T-helper 2 cell treated with Interferon-gamma antibody and Interleukin-4, amounts not matched to agents 100 ng/mL and 5 ng/mL, for 36 hours (primary cell): Measurements from ENCODE around the gene TRIM25. TPM values are rescaled to one million over a fixed set of nuclear protein-coding genes. Genes with fewer than 3 reads are reported as not detected.
"Not testable (repeated sequence)": the region's sequence is repeated elsewhere in the genome, so short reads cannot be mapped to it uniquely, and the experiment has no call there.

ENCODE experiments used
- intact Hi-C: fragments of 100-400 bp; cut with micrococcal nuclease; formaldehyde crosslinking; loops from one replicate; pipeline ENCODE4 v1.15.1; 2023
- total RNA-seq: library from RNA; stranded (reverse); gene quantifications from 2 replicates; pipeline ENCODE4 v1.2.3, GENCODE V29; 2022

The TRIM25 gene
- 109 and 111 TPM in 2 replicates for total RNA-seq

GRCh38 chr17:56913867-56914580, at the start of gene TRIM25:
Gene TRIM25 (minus strand): TSS chr17:56914049. CDS start chr17:56913988, 61 bp downstream.
- intact Hi-C loops = loop anchor here (1.0 to 5.0 kb wide), 3 partner anchors 63 to 171 kb away; partner anchors contain the start of genes AKAP1, C17orf67 and SCPEP1

- intact Hi-C loops = loop anchor here (1.0 to 2.0 kb wide), 2 partner anchors 18 to 128 kb away; partner anchors contain the start of genes C17orf67 and SCPEP1
Observed at GRCh38 chr17:56960596-56961538, 47.0 kb upstream of the TRIM25 start, which contains the start of gene COIL. Gene COIL (minus strand): TSS chr17:56961050. CDS start chr17:56961019, 31 bp downstream.

GRCh38 chr17:56956992-56957391, 43.1 kb upstream of the TRIM25 start:
- intact Hi-C loops = no loop called here

- intact Hi-C loops = no loop called here
Observed at GRCh38 chr17:56949595-56949994, 35.7 kb upstream of the TRIM25 start.

GRCh38 chr17:56948491-56948890, 34.6 kb upstream of the TRIM25 start:
- intact Hi-C loops = no loop called here

- intact Hi-C loops = no loop called here
Observed at GRCh38 chr17:56947741-56948140, 33.9 kb upstream of the TRIM25 start.

GRCh38 chr17:56945938-56946505, 32.2 kb upstream of the TRIM25 start:
- intact Hi-C loops = no loop called here

GRCh38 chr17:56943505-56944125, 29.8 kb upstream of the TRIM25 start:
- intact Hi-C loops = no loop called here

GRCh38 chr17:56939869-56940484, 26.1 kb upstream of the TRIM25 start:
- intact Hi-C loops = loop anchor here (1.0 kb wide), 2 partner anchors 49 to 121 kb away; no protein-coding TSS in a partner anchor

GRCh38 chr17:56938206-56938605, 24.4 kb upstream of the TRIM25 start:
- intact Hi-C loops = not testable (repeated sequence)

GRCh38 chr17:56937687-56938086, 23.8 kb upstream of the TRIM25 start:
- intact Hi-C loops = no loop called here

- intact Hi-C loops = no loop called here
Observed at GRCh38 chr17:56936697-56937322, 23.0 kb upstream of the TRIM25 start.

- intact Hi-C loops = no loop called here
Observed at GRCh38 chr17:56935461-56935860, 21.6 kb upstream of the TRIM25 start.

GRCh38 chr17:56934280-56934679, 20.4 kb upstream of the TRIM25 start:
- intact Hi-C loops = no loop called here

- intact Hi-C loops = no loop called here
Observed at GRCh38 chr17:56933868-56934267, 20.0 kb upstream of the TRIM25 start.

- intact Hi-C loops = no loop called here
Observed at GRCh38 chr17:56933151-56933745, 19.4 kb upstream of the TRIM25 start.

- intact Hi-C loops = no loop called here
Observed at GRCh38 chr17:56930739-56931337, 17.0 kb upstream of the TRIM25 start.

- intact Hi-C loops = no loop called here
Observed at GRCh38 chr17:56929362-56929969, 15.6 kb upstream of the TRIM25 start.

GRCh38 chr17:56928586-56928985, 14.7 kb upstream of the TRIM25 start:
- intact Hi-C loops = no loop called here
